ENCODE measurements around the gene PLCG2. TPM values are rescaled to one million over a fixed set of nuclear protein-coding genes. Genes with fewer than 3 reads are reported as not detected.

PLCG2 gene
- total and polyA plus RNA-seq, 2 of the 8 experiments (the other 6 are each of a cell fraction or from before 2014, with no cell fraction given): 6.1 to 6.9 TPM

DNA sequence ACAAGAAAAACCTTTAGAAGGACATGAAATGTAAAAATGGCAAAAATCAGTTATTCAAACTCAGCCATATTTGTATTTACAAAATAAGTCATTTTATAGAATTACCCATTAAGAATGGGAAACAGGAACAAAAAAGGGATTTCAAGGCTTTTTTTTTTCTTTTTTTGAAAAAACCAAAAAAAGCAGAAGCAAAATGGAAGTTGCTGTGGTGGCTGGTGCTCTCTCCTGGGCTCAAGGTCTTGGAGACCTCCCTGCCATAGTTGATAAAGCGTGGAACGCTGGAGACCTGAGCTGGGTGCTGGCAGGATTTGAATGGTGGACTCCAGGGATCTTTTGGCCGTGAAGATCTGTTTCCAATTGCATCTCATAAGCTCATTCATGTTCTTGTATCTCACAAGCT lies 3.1 kb downstream of the PLCG2 start:
- Histone ChIP-seq H2BK15ac (ENCODE audit: low read length) (no peak overlapping the region), H3K27me3 (replicated peaks in 1 of 4; ENCODE audit: control insufficient read depth in 3 of 4, extremely low read depth in 1 of 4, insufficient read depth in 3 of 4, low read length in 3 of 4) (peaks cover 10 to 31% (median 23%) of the 10 kb centered on the region in 4 experiments), H2BK20ac (ENCODE audit: low read length) (no peak overlapping the region), H3K27ac (ENCODE audit: low read depth, low read length) (no peak overlapping the region), H2BK12ac (ENCODE audit: low read depth, low read length) (no peak overlapping the region), H4K20me1 (replicated peaks in 1 of 2; ENCODE audit: control insufficient read depth in 1 of 2, insufficient read depth in 2 of 2, low read length in 2 of 2) (peaks cover 3 to 7% of the 10 kb centered on the region in 2 experiments), H2BK5ac (ENCODE audit: low read depth, low read length) (no peak overlapping the region), H3K23me2 (ENCODE audit: low read depth, low read length) (peaks cover 7% of the 10 kb centered on the region), H3K36me3 (ENCODE audit: control insufficient read depth in 2 of 4, insufficient read depth in 4 of 4, low read length in 3 of 4) (no peaks in the 10 kb centered on the region), H3K56ac (replicated peaks; ENCODE audit: insufficient read length, low read depth, low read length) (no peak overlapping the region), H2BK120ac (replicated peaks; ENCODE audit: low read depth, low read length) (no peak overlapping the region), H3K4ac (replicated peaks; ENCODE audit: insufficient read length, low read depth, low read length) (no peak overlapping the region), H4K91ac (replicated peaks; ENCODE audit: insufficient read length, low read length) (no peak overlapping the region), H3K14ac (ENCODE audit: insufficient read length) (no peak overlapping the region), H3K23ac (ENCODE audit: insufficient read length) (no peak overlapping the region), H4K8ac (ENCODE audit: extremely low read depth, insufficient read depth, low read length) (no peak overlapping the region), H3K9ac (replicated peaks in 1 of 4; ENCODE audit: extremely low read depth in 1 of 4, low read depth in 3 of 4, low read length in 3 of 4) (no peak overlapping the region), H3K4me1 (replicated peaks in 1 of 4; ENCODE audit: control insufficient read depth in 3 of 4, insufficient read depth in 4 of 4, low read length in 3 of 4) (peaks cover 0 to 6% (median 1%) of the 10 kb centered on the region in 4 experiments; a peak in 5 of 7 replicates), H3K79me1 (ENCODE audit: low read depth, low read length) (no peaks in the 10 kb centered on the region), H2AFZ (ENCODE audit: low read length) (no peak overlapping the region), H3K4me2 (ENCODE audit: insufficient read depth in 1 of 2, low read depth in 2 of 2, low read length in 2 of 2) (no peak overlapping the region), H4K5ac (ENCODE audit: insufficient read length, low read depth, low read length) (no peak overlapping the region), H3K4me3 (ENCODE audit: extremely low read depth in 1 of 4, insufficient read depth in 2 of 4, low read depth in 3 of 4, low read length in 4 of 4) (no peak overlapping the region), H3K9me3 (ENCODE audit: insufficient read depth in 2 of 2, low read depth in 1 of 2, low read length in 1 of 2) (no peaks in the 10 kb centered on the region), H2AK5ac (ENCODE audit: low read depth, low read length) (no peak overlapping the region), H3K79me2 (ENCODE audit: control insufficient read depth in 1 of 2, insufficient read depth in 2 of 2, low read length in 2 of 2) (no peaks in the 10 kb centered on the region), H3K18ac (ENCODE audit: extremely low read depth, low read length) (no peak overlapping the region)
- ChIA-PET POLR2A (ENCODE audit: partially characterized antibody) (no interaction called here), CTCF (ENCODE audit: partially characterized antibody) (interaction anchor here (0.9 to 1.8 kb wide), 5 partner anchors 8 to 94 kb away, joined by 3 to 5 read pairs (median 4); no protein-coding TSS in a partner anchor)
- WGBS, 2 experiments (ENCODE audit: extremely low coverage in 1 of 2, insufficient coverage in 1 of 2, insufficient read length in 1 of 2, insufficient replicate concordance in 2 of 2, low coverage in 1 of 2, low lambda C conversion rate in 2 of 2, missing lambda C conversion rate in 1 of 2): 94% methylated on average over 3 of the region's 3 CpGs; no CpG with 5 or more reads in 1 of the 2 experiments
- FAIRE-seq (no peak), DNase-seq (ENCODE audit: low read depth in 1 of 2, low spot score in 2 of 2) (no peak)
- TF ChIP-seq SIX5 (IDR thresholded peaks at IDR 0.05; ENCODE audit: low read depth, low read length) (no peak), BRCA1 (IDR thresholded peaks at IDR 0.05; ENCODE audit: low read depth, low read length) (no peak), TAF1 (IDR thresholded peaks at IDR 0.05; ENCODE audit: low read depth, low read length) (no peak), RFX5 (IDR thresholded peaks at IDR 0.05; ENCODE audit: borderline replicate concordance, low read depth, low read length) (no peak), ZNF274 (IDR thresholded peaks at IDR 0.05; ENCODE audit: borderline replicate concordance, extremely low read depth, low read length) (no peak), TCF12 (IDR thresholded peaks at IDR 0.05; ENCODE audit: low read depth, low read length) (no peak), CBX5 (IDR thresholded peaks at IDR 0.05; ENCODE audit: low read depth, low read length) (no peak), SP2 (IDR thresholded peaks at IDR 0.05; ENCODE audit: low read length) (no peak), HDAC2 (IDR thresholded peaks at IDR 0.05; ENCODE audit: borderline replicate concordance in 1 of 2, low read depth in 2 of 2, low read length in 2 of 2) (no peak), MAFK (IDR thresholded peaks at IDR 0.05; ENCODE audit: low read depth, low read length) (no peak)
- TF ChIP-seq, protein P1, sequence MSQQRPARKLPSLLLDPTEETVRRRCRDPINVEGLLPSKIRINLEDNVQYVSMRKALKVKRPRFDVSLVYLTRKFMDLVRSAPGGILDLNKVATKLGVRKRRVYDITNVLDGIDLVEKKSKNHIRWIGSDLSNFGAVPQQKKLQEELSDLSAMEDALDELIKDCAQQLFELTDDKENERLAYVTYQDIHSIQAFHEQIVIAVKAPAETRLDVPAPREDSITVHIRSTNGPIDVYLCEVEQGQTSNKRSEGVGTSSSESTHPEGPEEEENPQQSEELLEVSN (IDR thresholded peaks at IDR 0.05): no peak
